GM12891 (cell line): Measurements from ENCODE around the gene FUT6.

Source experiments
- POLR2A ChIP-seq: IDR thresholded peaks from 2 replicates; pipeline ENCODE4 v1.6.1; 2011; ENCODE audit warnings: low read depth, low read length, control low read depth
- POLR2AphosphoS5 ChIP-seq: IDR thresholded peaks from 2 replicates; pipeline ENCODE4 v1.6.1; 2011; ENCODE audit warnings: low read depth, low read length, control low read depth
- POU2F2 ChIP-seq: IDR thresholded peaks from 2 replicates; pipeline ENCODE4 v1.6.1; 2011; ENCODE audit warnings: low read depth, mild to moderate bottlenecking, control low read depth, low read length, moderate library complexity
- SPI1 ChIP-seq: IDR thresholded peaks from 2 replicates; pipeline ENCODE4 v1.6.1; 2011; ENCODE audit warnings: low read depth, low read length, control low read depth
- TAF1 ChIP-seq: IDR thresholded peaks from 2 replicates; pipeline ENCODE4 v1.6.1; 2011; ENCODE audit warnings: low read depth, low read length, control low read depth

DNA sequence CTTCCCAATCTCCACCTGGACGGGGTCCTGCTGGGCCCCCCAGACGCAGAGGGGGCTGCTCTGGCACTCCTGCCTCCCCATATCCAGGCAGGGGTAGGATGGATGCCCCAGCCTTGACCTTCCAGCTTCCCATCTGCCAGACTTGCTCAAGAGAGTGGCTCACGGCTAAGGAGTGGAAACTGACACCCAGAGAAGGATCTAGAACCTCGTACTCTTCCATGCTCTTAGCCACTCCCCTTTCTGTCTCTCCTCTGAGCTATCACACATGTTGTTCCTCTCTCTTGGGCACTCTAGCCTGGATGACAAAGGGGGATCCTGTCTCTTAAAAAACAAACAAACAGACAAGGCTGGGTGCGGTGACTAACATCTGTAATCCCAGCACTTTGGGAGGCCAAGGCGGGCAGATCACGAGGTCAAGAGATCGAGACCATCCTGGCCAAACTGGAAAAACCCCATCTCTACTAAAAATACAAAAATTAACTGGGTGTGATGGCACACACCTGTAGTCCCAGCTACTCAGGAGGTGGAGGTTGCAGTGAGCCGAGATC is 43.0 kb upstream of the FUT6 start:
- TF ChIP-seq POLR2AphosphoS5 = no peak
- no peak for TF ChIP-seq SPI1
- no peak for TF ChIP-seq POLR2A
- TF ChIP-seq TAF1 = no peak
- no peak for TF ChIP-seq POU2F2
